Panc1 (cell line): ENCODE measurements around the gene FBXW7. TPM values are rescaled to one million over a fixed set of nuclear protein-coding genes. Genes with fewer than 3 reads are reported as not detected.

Experiments used
- ATAC-seq: fragments of 200-7000 bp; cut with Tn5 transposase; 2 replicates; pipeline ENCODE4 v1.9.1; 2020; ENCODE audit warnings: mild to moderate bottlenecking, moderate library complexity
- BruUV-seq: library from RNA; stranded (reverse); fragments of 400-500 nt; replicated peaks from 2 replicates; lab custom pipeline; 2021; lab: Mats Ljungman, UMichigan
- CTCF ChIA-PET: fragments of 300-600 bp; sonication (Branson Sonifier 250); formaldehyde crosslinking; loops from one replicate; lab custom pipeline; 2022; ENCODE audit warnings: antibody characterized with exemption; lab: Charles Lee
- POLR2A ChIA-PET: fragments of 300-600 bp; sonication (Branson Sonifier 250); formaldehyde crosslinking; loops from one replicate; lab custom pipeline; 2022; ENCODE audit warnings: antibody characterized with exemption; lab: Charles Lee
- DNase-seq: peaks from one replicate; pipeline ENCODE4 v3.0.0-alpha.2; 2010; ENCODE audit warnings: low read depth, low spot score
- H3K27ac ChIP-seq: 2 replicates; pipeline ENCODE4 v1.5.1; 2011; ENCODE audit warnings: mild to moderate bottlenecking, low read length, inconsistent platforms
- H3K27me3 ChIP-seq: fragments of 200-500 bp; sonication (Bioruptor generic); 2 replicates; pipeline ENCODE4 v1.6.0; 2014; ENCODE audit warnings: low read length, inconsistent platforms; ENCODE audit not compliant: control insufficient read depth, insufficient read depth
- H3K36me3 ChIP-seq: fragments of 200-500 bp; sonication (Bioruptor generic); 2 replicates; pipeline ENCODE4 v1.5.1; 2014; ENCODE audit warnings: inconsistent platforms, mild to moderate bottlenecking, low read length, moderate library complexity; ENCODE audit not compliant: control insufficient read depth, insufficient read depth
- H3K4me1 ChIP-seq: 2 replicates; pipeline ENCODE4 v1.5.1; 2011; ENCODE audit warnings: inconsistent platforms, mild to moderate bottlenecking, low read length, moderate library complexity; ENCODE audit not compliant: control insufficient read depth, insufficient read depth
- H3K4me3 ChIP-seq, 2 experiments: 2 replicates each; pipeline ENCODE4 v1.5.1; 2011 to 2012; ENCODE audit warnings: low read depth in 2 of 2, low read length in 2 of 2, mild to moderate bottlenecking in 2 of 2, inconsistent platforms in 1 of 2, moderate library complexity in 1 of 2
- H3K9me3 ChIP-seq: fragments of 200-500 bp; sonication (Bioruptor generic); 2 replicates; pipeline ENCODE4 v1.5.1; 2014; ENCODE audit warnings: low read depth, mild to moderate bottlenecking, inconsistent platforms, low read length, moderate library complexity; ENCODE audit not compliant: control insufficient read depth, insufficient read depth
- POLR2AphosphoS5 ChIP-seq: IDR thresholded peaks from 2 replicates; pipeline ENCODE4 v1.6.1; 2012; ENCODE audit warnings: mild to moderate bottlenecking, low read depth, low read length, moderate library complexity
- SIN3A ChIP-seq: IDR thresholded peaks from 2 replicates; pipeline ENCODE4 v1.6.1; 2012; ENCODE audit warnings: low read depth, mild to moderate bottlenecking, low read length, moderate library complexity, borderline replicate concordance; ENCODE audit not compliant: insufficient read depth
- TCF7L2 ChIP-seq: IDR thresholded peaks from 2 replicates; pipeline ENCODE4 v1.6.1; 2011; ENCODE audit warnings: mild to moderate bottlenecking, low read depth, low read length, inconsistent platforms
- in situ Hi-C: cut with HindIII; loops from 2 replicates; pipeline ENCODE4 v1.10.0; 2016; ENCODE audit warnings: low sequenced_read_pairs, low pct_unique_long_range_greater_than_20kb
- intact Hi-C: fragments of 100-400 bp; cut with micrococcal nuclease; formaldehyde crosslinking; loops from one replicate; pipeline ENCODE4 v1.10.0; 2022; ENCODE audit not compliant: unreplicated experiment
- total RNA-seq: library from RNA; stranded (reverse); gene quantifications from one replicate; pipeline ENCODE4 v1.2.1, GENCODE V29; 2021; ENCODE audit not compliant: unreplicated experiment
- TF ChIP-seq, protein P1 (sequence below): fragments of 450-650 bp; IDR thresholded peaks from 2 replicates; pipeline ENCODE4 v1.5.1; 2017; ENCODE audit warnings: mild to moderate bottlenecking
- TF ChIP-seq, protein P2 (sequence below), 2 experiments: IDR thresholded peaks; 2 replicates each; pipeline ENCODE4 v1.6.1; 2011 to 2012; ENCODE audit warnings: low read depth in 2 of 2, control low read depth in 1 of 2, low read length in 1 of 2, mild to moderate bottlenecking in 1 of 2, moderate library complexity in 1 of 2; ENCODE audit not compliant: insufficient read depth in 1 of 2

The FBXW7 gene
- total RNA-seq, 1 experiment from 2014 or later, result 16.2 TPM

DNA sequence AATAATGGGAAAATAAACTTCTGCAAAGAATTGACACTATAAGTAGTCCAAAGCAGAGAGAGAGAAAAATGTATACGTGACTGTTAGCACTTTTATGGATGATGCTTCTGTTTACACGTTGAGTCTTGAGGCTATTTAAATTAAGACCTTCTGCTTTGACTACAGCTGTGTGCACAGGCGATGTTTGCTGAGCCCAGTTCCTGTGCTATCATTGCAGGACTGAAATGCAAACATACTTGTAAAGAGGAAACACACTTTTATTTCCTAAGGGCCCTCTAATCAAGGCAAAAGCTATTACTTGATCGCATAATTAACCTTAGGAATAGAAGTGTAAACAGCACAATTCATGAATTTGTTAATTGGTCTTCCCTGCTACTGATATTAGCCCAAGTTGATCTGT lies 226.9 kb downstream of the FBXW7 start:
- no peaks in the 10 kb centered on the region for H3K9me3 ChIP-seq
- TF ChIP-seq, protein P1, sequence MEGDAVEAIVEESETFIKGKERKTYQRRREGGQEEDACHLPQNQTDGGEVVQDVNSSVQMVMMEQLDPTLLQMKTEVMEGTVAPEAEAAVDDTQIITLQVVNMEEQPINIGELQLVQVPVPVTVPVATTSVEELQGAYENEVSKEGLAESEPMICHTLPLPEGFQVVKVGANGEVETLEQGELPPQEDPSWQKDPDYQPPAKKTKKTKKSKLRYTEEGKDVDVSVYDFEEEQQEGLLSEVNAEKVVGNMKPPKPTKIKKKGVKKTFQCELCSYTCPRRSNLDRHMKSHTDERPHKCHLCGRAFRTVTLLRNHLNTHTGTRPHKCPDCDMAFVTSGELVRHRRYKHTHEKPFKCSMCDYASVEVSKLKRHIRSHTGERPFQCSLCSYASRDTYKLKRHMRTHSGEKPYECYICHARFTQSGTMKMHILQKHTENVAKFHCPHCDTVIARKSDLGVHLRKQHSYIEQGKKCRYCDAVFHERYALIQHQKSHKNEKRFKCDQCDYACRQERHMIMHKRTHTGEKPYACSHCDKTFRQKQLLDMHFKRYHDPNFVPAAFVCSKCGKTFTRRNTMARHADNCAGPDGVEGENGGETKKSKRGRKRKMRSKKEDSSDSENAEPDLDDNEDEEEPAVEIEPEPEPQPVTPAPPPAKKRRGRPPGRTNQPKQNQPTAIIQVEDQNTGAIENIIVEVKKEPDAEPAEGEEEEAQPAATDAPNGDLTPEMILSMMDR, result no peak
- TF ChIP-seq, protein P2, sequence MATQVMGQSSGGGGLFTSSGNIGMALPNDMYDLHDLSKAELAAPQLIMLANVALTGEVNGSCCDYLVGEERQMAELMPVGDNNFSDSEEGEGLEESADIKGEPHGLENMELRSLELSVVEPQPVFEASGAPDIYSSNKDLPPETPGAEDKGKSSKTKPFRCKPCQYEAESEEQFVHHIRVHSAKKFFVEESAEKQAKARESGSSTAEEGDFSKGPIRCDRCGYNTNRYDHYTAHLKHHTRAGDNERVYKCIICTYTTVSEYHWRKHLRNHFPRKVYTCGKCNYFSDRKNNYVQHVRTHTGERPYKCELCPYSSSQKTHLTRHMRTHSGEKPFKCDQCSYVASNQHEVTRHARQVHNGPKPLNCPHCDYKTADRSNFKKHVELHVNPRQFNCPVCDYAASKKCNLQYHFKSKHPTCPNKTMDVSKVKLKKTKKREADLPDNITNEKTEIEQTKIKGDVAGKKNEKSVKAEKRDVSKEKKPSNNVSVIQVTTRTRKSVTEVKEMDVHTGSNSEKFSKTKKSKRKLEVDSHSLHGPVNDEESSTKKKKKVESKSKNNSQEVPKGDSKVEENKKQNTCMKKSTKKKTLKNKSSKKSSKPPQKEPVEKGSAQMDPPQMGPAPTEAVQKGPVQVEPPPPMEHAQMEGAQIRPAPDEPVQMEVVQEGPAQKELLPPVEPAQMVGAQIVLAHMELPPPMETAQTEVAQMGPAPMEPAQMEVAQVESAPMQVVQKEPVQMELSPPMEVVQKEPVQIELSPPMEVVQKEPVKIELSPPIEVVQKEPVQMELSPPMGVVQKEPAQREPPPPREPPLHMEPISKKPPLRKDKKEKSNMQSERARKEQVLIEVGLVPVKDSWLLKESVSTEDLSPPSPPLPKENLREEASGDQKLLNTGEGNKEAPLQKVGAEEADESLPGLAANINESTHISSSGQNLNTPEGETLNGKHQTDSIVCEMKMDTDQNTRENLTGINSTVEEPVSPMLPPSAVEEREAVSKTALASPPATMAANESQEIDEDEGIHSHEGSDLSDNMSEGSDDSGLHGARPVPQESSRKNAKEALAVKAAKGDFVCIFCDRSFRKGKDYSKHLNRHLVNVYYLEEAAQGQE (IDR thresholded peaks at IDR 0.05; ENCODE audit: insufficient read depth in 1 of 2, low read depth in 2 of 2, low read length in 1 of 2), result no peak
- TF ChIP-seq TCF7L2, result no peak
- ATAC-seq, result no peak
- ChIA-PET POLR2A (no interaction called here), CTCF (no interaction called here)
- H3K36me3 ChIP-seq, result no peaks in the 10 kb centered on the region
- no peak overlapping the region for H3K4me3 ChIP-seq
- no peak overlapping the region for H3K27ac ChIP-seq
- no TSS peak for BruUV-seq
- H3K27me3 ChIP-seq, result no peaks in the 10 kb centered on the region
- intact Hi-C loops (no loop called here), in situ Hi-C loops (no loop called here)
- no peaks in the 10 kb centered on the region for H3K4me1 ChIP-seq
- no peak for DNase-seq

DNA sequence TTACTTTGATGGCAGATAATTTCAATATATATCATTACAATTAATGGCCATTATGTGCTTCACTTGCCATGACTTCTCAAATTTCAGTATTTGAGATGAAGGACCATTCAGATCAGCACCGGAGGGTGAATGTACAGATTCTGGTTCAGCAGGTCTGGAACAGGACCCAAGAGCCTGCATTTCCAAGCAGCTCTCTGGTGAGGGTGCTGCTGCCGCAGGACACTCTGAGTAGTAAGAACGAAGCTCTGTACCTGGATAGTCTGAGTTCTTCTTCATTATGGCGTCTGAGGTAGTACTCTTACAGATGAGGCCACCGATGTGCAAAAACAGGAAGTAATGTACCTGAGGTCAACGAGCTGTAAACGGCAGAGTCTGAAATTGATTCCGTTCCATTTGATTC lies 228.2 kb downstream of the FBXW7 start:
- Histone ChIP-seq H3K36me3 (no peaks in the 10 kb centered on the region), H3K27me3 (no peaks in the 10 kb centered on the region), H3K4me3 (no peak overlapping the region), H3K9me3 (no peaks in the 10 kb centered on the region), H3K27ac (no peak overlapping the region), H3K4me1 (no peaks in the 10 kb centered on the region)
- POLR2A ChIA-PET, result no interaction called here
- BruUV-seq, result no TSS peak
- DNase-seq (no peak), ATAC-seq (no peak)
- intact Hi-C loops, result no loop called here
- CTCF ChIA-PET, result no interaction called here
- TF ChIP-seq SIN3A (no peak), TCF7L2 (no peak), POLR2AphosphoS5 (no peak)
- TF ChIP-seq, protein P2 (IDR thresholded peaks at IDR 0.05; ENCODE audit: insufficient read depth in 1 of 2, low read depth in 2 of 2, low read length in 1 of 2), result no peak
- TF ChIP-seq, protein P1, result no peak
- in situ Hi-C loops, result no loop called here
